Choroid plexus epithelial cell (primary cell): Measurements from ENCODE around the gene SLC48A1.

Experiments used
- DNase-seq: peaks from one replicate; pipeline ENCODE4 v3.0.0-alpha.2; 2010; ENCODE audit warnings: low read depth
- H3K4me3 ChIP-seq: 2 replicates; pipeline ENCODE4 v1.5.1; 2011; ENCODE audit warnings: low read depth, mild to moderate bottlenecking, control low read depth, low read length, moderate library complexity
- CTCF ChIP-seq: conservative IDR thresholded peaks from 2 replicates; pipeline ENCODE4 v1.5.1; 2011; ENCODE audit warnings: low read depth, mild to moderate bottlenecking, control low read depth, inconsistent platforms, low read length, moderate library complexity

Gene SLC48A1

DNA sequence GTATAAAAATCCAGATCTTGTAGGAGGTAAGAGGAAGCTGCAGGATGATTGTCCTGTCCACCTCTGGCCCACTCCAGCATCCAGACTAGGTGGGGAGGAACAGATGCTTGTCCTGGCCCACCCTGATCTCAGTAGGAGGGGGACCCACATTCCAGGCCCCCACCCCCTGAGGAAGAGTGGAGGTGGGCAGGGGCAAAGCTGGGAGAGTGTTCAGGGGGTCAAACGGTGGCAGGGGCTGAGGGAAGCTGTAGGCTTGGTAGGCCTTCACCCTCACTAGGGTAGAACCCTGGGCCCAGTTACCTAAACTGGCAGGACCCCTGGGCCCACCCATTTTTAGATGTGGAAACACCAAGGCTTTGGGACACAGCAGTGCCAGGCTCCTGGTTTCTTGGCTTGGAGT lies 4.1 kb downstream of the SLC48A1 start:
- TF ChIP-seq CTCF: no peak
- DNase-seq: no peak
- H3K4me3 ChIP-seq: no peak overlapping the region

- no peak overlapping the region for H3K4me3 ChIP-seq
- no peak for DNase-seq
- TF ChIP-seq CTCF: no peak
Measured at GRCh38 chr12:47777741-47778558, 4.9 kb downstream of the SLC48A1 start.

DNA sequence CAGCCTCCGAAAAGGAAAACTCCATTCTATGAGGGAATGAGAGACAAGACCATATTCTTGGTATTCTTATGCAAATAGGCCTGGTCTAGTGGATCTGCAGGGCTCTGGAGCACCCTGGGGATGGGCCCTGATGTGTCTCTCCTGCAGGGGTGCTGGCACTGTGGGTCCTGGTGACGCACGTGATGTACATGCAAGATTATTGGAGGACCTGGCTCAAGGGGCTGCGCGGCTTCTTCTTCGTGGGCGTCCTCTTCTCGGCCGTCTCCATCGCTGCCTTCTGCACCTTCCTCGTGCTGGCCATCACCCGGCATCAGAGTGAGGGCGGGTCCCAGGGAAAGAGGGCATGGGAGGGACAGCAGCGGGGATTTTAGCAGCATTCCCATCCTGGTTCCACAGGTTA lies 5.8 kb downstream of the SLC48A1 start:
- H3K4me3 ChIP-seq: no peak overlapping the region
- DNase-seq: no peak

GRCh38 chr12:47779301-47779942 lies 6.4 kb downstream of the SLC48A1 start:
- DNase-seq: peak; percentile 91
- peak; percentile 94 for TF ChIP-seq CTCF
- H3K4me3 ChIP-seq: no peak overlapping the region

More for the DNA sequence above, 5.8 kb downstream of the SLC48A1 start:
- TF ChIP-seq CTCF: no peak

DNA sequence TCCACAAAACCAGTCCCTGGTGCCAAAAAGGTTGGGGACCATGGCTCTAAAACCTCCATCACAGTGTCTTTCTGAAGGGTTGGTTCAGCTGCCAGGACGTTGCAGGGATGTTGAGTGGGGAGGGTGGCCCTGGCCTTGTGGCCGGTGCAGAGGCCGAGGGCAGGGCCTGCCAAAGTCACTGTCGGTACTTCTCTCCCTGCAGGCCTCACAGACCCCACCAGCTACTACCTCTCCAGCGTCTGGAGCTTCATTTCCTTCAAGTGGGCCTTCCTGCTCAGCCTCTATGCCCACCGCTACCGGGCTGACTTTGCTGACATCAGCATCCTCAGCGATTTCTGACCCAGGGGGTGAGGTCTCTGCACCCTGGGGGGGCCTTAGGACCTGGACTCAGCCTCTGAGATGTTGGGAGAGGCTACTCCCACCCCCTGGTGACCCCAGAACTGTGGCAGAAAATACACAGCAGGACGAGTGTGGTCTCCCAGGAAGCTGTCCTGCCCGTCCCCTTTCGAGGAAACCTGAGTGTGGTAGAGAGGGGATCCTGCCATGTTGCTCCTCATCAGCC lies 7.0 kb downstream of the SLC48A1 start:
- DNase-seq: no peak
- H3K4me3 ChIP-seq: no peak overlapping the region
- no peak for TF ChIP-seq CTCF

DNA sequence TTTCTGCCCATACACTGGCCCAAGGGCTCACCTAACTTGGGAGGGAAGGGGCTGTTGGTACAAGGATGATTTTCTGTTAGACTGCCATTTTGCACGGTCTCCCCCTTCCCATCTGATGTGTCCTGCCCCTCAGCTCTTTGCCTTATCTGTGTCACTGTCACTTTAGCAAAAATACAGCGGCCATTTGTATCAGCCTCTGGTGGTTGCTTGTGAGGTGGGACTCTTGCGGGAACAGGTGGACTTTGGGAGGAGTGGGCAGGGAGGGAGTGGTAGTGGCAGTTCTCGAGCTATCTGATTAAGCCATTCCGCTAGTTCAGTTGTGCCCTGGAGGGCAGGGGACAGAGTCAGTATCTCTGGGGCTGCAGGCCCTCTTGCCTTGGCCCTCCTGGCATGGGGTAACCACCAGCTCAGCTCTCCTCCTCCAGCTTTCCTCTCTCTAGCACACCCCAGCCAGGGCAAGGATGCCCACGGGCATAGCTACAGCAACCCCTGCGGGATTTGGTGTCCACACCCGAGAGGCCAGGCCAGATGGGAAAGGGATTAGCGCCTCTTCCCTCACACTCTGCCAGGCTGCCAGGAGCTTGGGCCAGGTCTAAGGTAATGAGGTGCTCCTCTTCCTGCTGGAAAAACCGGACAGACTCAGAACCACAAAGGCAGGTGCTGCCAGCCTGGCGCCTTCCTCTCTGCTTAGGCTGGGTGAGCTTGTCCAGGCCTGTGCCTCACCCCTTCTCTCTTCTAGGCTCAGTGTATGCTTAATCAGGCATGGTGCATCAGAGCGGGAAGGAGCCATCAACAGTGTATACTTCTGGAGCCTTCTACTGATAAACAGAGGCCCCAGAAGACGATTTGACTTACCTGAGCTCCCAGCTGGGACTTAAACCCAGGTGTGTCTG lies 8.7 kb downstream of the SLC48A1 start:
- no peak overlapping the region for H3K4me3 ChIP-seq
- DNase-seq: no peak
- no peak for TF ChIP-seq CTCF
